ENCODE results near the gene NFIX.

- TF ChIP-seq POLR2A (IDR thresholded peaks at IDR 0.05) (no peak), EP300 (IDR thresholded peaks at IDR 0.05) (no peak), CTCF (IDR thresholded peaks at IDR 0.05) (no peak)
Observed at GRCh38 chr19:13076320-13076719, 81.0 kb downstream of the NFIX start.

Measured in ovary (tissue), 3 donors.